Ishikawa (cell line): ENCODE measurements around the gene IL18BP.

Source experiments
- CEBPB ChIP-seq: IDR thresholded peaks from 2 replicates; pipeline ENCODE4 v1.6.1; 2012
- CREB1 ChIP-seq: IDR thresholded peaks from 2 replicates; pipeline ENCODE4 v1.6.1; 2012; ENCODE audit warnings: low read depth
- EGR1 ChIP-seq: IDR thresholded peaks from 2 replicates; pipeline ENCODE4 v1.6.1; 2012
- EP300 ChIP-seq: IDR thresholded peaks from 2 replicates; pipeline ENCODE4 v1.6.1; 2012; ENCODE audit warnings: borderline replicate concordance
- FOXM1 ChIP-seq: IDR thresholded peaks from 2 replicates; pipeline ENCODE4 v1.6.1; 2012; ENCODE audit warnings: low read depth, borderline replicate concordance
- NFIC ChIP-seq: IDR thresholded peaks from 2 replicates; pipeline ENCODE4 v1.6.1; 2012
- RAD21 ChIP-seq: IDR thresholded peaks from 2 replicates; pipeline ENCODE4 v1.6.1; 2012; ENCODE audit warnings: low read depth
- TAF1 ChIP-seq: IDR thresholded peaks from 2 replicates; pipeline ENCODE4 v1.6.1; 2012; ENCODE audit warnings: low read depth, mild to moderate bottlenecking
- TCF12 ChIP-seq: IDR thresholded peaks from 2 replicates; pipeline ENCODE4 v1.6.1; 2012; ENCODE audit warnings: low read depth
- TEAD4 ChIP-seq: IDR thresholded peaks from 2 replicates; pipeline ENCODE4 v1.6.1; 2012
- YY1 ChIP-seq: IDR thresholded peaks from 2 replicates; pipeline ENCODE4 v1.6.1; 2012; ENCODE audit warnings: low read depth
- ZBTB7A ChIP-seq: IDR thresholded peaks from 2 replicates; pipeline ENCODE4 v1.6.1; 2012; ENCODE audit warnings: low read depth
- TF ChIP-seq, protein P1 (sequence below): IDR thresholded peaks from 2 replicates; pipeline ENCODE4 v1.6.1; 2012; ENCODE audit warnings: low read depth, mild to moderate bottlenecking
- TF ChIP-seq, protein P2 (sequence below): IDR thresholded peaks from 2 replicates; pipeline ENCODE4 v1.6.1; 2012
- TF ChIP-seq, protein P3 (sequence below): IDR thresholded peaks from 2 replicates; pipeline ENCODE4 v1.6.1; 2012

Gene IL18BP

DNA sequence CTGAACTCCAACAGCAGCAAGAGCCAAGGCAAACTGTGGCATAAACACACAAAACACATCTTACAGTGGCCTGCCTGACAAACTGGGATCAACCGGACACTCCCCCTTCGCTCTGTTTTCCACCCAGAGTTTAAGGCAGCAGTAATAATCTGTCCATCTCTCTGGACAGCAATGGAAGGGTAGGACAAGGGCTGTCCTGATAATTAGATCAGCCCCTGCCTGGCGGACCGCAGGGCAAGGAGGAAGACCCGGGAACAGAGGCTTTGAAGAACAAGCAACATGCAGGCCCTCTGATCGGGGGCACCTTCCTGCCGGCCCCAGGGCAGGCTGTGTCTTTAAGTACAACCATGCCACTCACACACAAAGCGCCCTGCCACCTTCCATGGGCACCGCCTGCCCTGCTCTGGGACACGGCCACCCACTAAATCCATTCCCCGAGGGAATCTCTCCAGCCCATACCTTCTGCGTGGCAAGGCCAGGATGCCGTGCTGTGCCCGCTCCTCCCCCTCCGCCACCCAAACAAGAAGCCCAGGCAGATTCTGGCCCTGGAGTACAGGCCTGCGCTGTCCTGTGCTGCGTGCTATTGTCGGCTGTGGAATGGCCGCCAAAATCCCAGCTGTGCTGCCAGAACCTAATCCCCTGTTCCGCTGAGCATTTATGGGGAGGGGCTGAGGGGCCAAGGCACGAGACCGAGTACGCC, 42.8 kb downstream of the IL18BP start:
- TF ChIP-seq NFIC (0 out of 2 replicates have a peak, but pooled peaks have one; percentile 28), CEBPB (no peak), TEAD4 (0 out of 2 replicates have a peak, but pooled peaks have one; percentile 3), CREB1 (no peak)

DNA sequence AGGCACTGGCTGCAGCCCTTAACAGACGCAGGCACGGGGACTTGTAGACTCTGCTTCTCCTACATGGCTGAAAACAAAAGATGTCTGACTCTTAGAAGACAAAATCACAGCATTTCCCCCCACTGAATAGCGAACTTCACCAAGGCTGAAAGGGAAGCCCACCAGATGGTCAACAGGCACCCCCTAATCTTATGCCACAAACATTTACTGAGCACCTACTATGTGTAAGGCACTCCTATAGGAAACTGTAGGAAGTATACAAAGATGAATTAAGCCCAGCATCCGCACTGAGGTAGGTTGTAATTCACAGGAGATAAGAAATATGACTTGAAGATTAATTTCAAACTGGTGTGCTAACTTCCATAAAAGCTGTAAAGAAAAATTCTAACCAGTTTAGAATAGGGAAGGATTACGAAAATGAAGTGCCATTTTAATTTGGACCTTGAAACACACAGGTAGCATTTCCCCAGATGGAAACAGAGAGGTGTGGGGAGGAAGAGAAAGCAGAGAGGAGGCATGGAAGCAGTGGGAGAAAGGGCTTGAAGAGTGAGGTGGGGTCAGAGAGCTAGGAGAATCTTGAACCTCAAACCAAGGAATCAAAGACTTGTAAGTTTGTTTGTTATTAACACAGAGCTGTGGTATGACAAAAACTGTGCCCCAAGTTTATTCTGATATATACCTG, 43.5 kb downstream of the IL18BP start:
- TF ChIP-seq ZBTB7A (no peak), RAD21 (no peak), EGR1 (no peak), CREB1 (no peak), CEBPB (no peak), YY1 (no peak), FOXM1 (no peak), TAF1 (no peak), NFIC (no peak), TEAD4 (no peak), EP300 (no peak), TCF12 (no peak)
- TF ChIP-seq, protein P1, sequence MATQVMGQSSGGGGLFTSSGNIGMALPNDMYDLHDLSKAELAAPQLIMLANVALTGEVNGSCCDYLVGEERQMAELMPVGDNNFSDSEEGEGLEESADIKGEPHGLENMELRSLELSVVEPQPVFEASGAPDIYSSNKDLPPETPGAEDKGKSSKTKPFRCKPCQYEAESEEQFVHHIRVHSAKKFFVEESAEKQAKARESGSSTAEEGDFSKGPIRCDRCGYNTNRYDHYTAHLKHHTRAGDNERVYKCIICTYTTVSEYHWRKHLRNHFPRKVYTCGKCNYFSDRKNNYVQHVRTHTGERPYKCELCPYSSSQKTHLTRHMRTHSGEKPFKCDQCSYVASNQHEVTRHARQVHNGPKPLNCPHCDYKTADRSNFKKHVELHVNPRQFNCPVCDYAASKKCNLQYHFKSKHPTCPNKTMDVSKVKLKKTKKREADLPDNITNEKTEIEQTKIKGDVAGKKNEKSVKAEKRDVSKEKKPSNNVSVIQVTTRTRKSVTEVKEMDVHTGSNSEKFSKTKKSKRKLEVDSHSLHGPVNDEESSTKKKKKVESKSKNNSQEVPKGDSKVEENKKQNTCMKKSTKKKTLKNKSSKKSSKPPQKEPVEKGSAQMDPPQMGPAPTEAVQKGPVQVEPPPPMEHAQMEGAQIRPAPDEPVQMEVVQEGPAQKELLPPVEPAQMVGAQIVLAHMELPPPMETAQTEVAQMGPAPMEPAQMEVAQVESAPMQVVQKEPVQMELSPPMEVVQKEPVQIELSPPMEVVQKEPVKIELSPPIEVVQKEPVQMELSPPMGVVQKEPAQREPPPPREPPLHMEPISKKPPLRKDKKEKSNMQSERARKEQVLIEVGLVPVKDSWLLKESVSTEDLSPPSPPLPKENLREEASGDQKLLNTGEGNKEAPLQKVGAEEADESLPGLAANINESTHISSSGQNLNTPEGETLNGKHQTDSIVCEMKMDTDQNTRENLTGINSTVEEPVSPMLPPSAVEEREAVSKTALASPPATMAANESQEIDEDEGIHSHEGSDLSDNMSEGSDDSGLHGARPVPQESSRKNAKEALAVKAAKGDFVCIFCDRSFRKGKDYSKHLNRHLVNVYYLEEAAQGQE = no peak
- TF ChIP-seq, protein P2, sequence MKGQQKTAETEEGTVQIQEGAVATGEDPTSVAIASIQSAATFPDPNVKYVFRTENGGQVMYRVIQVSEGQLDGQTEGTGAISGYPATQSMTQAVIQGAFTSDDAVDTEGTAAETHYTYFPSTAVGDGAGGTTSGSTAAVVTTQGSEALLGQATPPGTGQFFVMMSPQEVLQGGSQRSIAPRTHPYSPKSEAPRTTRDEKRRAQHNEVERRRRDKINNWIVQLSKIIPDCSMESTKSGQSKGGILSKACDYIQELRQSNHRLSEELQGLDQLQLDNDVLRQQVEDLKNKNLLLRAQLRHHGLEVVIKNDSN = no peak
- TF ChIP-seq, protein P3, sequence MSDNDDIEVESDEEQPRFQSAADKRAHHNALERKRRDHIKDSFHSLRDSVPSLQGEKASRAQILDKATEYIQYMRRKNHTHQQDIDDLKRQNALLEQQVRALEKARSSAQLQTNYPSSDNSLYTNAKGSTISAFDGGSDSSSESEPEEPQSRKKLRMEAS = no peak

DNA sequence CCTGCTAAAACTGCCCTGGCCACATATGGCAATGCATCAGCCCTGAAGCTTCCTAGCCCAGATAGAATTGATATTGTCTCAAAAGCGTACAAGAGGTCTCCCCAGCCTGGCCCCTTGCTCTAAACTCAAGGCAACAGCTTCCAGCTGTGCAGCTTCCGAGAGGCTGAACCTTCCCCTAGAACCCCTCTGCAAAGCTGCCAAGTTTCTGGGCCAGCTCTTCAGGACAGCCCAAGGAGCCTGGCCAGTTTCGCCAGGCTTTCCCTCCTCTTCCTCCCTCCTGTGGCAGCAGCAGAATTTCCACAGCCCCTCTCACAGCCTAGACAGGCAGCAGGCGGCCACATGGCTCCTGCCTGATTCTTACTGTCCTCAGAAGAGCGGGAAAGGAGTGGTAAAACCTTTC, 47.1 kb downstream of the IL18BP start:
- TF ChIP-seq TCF12 = no peak
- no peak for TF ChIP-seq EGR1
- TF ChIP-seq EP300 = no peak
- no peak for TF ChIP-seq TAF1

DNA sequence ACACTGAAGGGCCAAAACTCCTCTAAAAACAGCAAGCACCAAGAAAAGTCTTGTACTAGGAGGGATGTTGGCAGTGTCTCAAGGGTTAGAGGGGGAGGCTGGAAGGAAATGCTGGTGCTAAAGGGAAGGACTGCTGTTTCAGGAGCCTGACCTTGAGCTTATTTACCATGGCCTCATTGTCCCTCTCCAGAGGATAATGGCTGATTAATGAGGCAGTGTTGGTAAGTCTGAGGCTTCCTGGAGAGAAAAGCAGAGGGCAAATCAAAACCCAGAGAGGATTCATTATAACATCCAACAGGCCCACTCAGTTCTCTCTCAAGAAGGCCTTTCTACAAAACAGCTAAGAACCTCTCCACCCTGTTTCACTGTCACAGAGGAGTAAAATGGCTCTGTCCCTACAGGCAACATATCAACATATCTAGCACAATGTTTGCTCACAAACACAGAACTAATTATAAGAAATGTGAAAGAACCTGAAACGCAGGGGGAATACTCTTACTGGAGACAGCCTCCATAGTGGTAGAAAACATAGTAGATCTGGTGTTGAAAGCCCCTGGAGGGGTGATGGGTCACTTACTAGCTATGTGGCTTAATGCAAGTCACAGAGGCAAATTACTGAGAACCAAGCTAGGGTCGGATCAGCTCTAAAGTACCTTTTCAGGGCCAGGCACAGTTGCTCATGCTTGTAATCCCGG, 50.2 kb downstream of the IL18BP start:
- TF ChIP-seq CREB1 (no peak), EGR1 (no peak), ZBTB7A (no peak), RAD21 (no peak), TCF12 (no peak), CEBPB (no peak)
- TF ChIP-seq, protein P3 = no peak
- TF ChIP-seq, protein P2 = no peak
